Astrocyte of the cerebellum (primary cell): ENCODE results near the gene VPS35.
"Not testable (repeated sequence)": the region's sequence is repeated elsewhere in the genome, so short reads cannot be mapped to it uniquely, and the experiment has no call there.

Experiments
- DNase-seq: peaks from one replicate; pipeline ENCODE4 v3.0.0-alpha.2; 2011; ENCODE audit warnings: low read depth
- H3K4me3 ChIP-seq: 2 replicates; pipeline ENCODE4 v1.5.1; 2011; ENCODE audit warnings: mild to moderate bottlenecking, low read depth, low read length, moderate library complexity
- CTCF ChIP-seq: IDR thresholded peaks from 2 replicates; pipeline ENCODE4 v1.5.1; 2012; ENCODE audit warnings: low read length, low read depth, moderate library complexity, mild to moderate bottlenecking; ENCODE audit errors: missing control alignments
- in situ Hi-C: cut with HindIII; loops from 2 replicates; pipeline ENCODE4 v1.10.0; 2017; ENCODE audit warnings: low sequenced_read_pairs

Gene VPS35

DNA sequence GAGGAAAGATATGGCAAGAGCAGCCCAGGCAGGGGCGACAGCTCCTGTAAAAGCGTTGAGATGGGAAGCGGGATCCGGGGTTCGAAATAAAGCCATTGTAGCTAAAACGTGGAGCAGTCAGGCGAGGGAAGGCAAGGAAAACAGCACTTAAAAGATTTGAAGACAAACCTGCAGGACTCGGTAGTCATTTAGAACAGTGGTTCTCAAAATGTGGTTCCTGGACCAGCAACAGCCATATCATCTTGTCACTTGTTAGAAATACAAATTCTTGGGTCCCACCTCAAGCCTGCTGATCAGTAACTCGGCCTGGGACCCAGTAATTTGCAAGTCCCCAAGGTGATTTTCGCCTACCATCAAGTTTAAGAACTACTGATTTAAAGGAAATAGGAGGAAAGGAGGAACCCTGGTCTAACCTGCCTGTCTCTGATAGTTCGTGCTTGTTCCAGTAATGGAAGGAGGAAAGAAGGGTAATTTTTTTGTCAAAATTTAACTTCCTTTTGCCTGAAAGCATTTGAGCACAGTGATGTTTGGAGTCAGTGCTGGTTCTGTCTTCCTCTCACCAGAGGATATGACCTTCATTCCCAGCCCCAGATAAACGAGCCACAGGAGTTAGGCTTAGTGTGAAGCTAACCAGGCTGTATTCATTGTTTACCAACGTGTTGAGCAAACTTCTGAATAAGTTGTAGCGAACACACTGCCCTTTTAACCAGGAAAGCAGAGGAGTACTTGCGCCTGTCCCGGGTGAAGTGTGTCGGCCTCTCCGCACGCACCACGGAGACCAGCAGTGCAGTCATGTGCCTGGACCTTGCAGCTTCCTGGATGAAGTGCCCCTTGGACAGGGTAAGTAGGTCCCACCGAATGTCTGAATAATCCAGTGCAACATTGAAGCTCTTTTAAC lies 1.6 kb upstream of the VPS35 start:
- peak overlapping the region; percentile 79 for H3K4me3 ChIP-seq

DNA sequence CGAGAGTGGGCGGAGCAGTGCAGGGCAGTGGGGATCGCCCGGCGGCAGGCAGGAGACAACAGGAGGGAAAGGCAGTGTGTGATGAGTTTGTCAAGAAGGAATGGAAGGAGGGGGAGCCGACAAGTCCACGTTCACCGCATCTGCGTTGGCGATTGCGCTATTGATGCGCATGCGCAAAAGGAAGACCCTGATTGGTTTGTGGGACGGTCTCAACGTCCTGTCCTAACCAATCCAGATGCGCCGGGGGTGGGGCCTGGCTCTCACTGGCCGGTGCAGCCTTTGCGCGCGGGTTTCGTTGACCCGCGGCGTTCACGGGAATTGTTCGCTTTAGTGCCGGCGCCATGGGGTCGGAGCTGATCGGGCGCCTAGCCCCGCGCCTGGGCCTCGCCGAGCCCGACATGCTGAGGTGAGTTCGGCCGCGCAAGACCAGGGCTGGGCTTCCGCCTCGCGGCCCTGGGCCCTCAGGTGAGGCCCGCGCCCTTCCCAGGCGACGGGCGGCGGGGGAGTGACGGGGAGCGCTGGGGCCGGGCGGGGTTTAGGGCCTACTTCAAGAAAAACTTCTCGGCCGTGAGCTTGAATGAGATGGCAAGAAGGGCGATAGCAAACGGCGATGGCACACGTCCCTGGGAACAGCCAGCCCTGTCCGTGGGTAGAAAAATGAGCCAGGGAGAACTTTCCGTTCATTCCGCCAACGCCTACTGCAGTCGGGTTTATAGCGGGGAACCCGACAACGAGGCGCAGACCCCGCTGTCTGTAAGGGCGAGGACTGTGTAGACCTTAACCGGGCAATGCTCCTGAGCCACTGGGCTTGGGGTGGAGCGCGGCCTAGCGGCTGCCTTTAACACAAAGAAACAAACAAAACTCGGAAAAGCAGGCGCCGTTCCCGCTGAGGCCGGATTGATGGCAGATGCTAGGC lies 645 bp upstream of the VPS35 start, which contains the start of gene ORC6:
ORC6 (plus strand) TSS at position 295 of the 916 bp plus-strand sequence; CDS start at position 342, 47 bp downstream.
- TF ChIP-seq CTCF, result peak; percentile 60
- DNase-seq, result peak; percentile 90
- in situ Hi-C loops, result no loop called here
- peak within 1 kb of the TSS; percentile 79 for H3K4me3 ChIP-seq

More for the DNA sequence above, 1.6 kb upstream of the VPS35 start:
- DNase-seq, result no peak
- no peak for TF ChIP-seq CTCF
- in situ Hi-C loops, result no loop called here

DNA sequence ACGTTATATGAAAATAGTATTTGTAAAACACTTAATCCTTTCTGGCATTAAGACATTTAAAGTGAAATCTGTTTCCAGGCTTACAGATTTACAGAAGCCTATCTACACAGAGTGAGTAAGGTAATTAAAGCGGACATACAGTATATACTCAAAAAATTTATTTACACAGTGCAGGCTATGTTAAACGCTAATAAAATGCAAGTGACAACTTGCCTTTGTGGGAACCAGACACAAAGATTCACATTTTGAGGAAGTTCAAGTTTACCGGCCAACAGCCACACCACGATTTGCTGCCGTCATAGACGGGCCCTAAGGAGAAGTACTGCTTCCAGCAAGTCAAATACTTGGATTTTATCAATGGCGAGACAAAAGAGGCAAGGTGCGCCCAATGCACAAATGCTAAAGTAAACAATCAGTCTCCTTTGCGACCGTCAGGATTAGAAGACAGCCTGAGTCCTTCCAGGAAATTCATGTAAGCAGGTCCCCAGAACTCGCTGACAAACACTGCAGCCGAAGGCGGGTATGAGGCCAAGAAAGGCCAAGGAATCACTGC lies 801 bp downstream of the VPS35 start:
- no peak for DNase-seq
- in situ Hi-C loops, result no loop called here
- H3K4me3 ChIP-seq, result peak overlapping the region; percentile 79
- peak; percentile 5 for TF ChIP-seq CTCF

DNA sequence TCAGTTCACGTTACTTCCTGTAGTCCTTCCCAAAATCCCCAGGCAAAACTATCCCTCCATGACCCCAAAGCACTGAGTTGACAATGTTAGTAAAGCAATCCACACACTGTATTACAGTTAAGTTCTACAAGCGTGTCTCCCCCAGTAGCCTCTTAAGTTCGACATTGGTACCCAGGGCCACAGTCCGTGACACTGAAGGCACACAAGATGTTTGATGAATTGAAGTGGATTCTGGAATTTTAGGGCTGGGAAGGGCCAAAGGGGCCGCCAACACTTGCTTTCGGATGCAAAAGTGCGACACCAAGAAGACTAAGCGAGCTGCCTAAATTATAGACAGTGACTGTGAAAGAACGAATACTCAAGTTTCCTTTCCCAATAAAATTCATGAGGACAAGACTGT lies 1.5 kb downstream of the VPS35 start:
- TF ChIP-seq CTCF, result no peak
- H3K4me3 ChIP-seq, result peak overlapping the region; percentile 79
- in situ Hi-C loops, result no loop called here
- DNase-seq, result no peak

GRCh38 chr16:46686815-46687473 lies 2.0 kb downstream of the VPS35 start:
- no peak for TF ChIP-seq CTCF
- no peak for DNase-seq
- in situ Hi-C loops, result no loop called here
- H3K4me3 ChIP-seq, result no peak overlapping the region

GRCh38 chr16:46681867-46682266 lies 7.1 kb downstream of the VPS35 start:
- DNase-seq, H3K4me3 ChIP-seq, in situ Hi-C loops: not testable (repeated sequence)

- in situ Hi-C loops, result loop anchor here (5.0 kb wide), 1 partner anchor 36 kb away; no protein-coding TSS in a partner anchor
- not testable (repeated sequence) for H3K4me3 ChIP-seq
Measured at GRCh38 chr16:46677943-46678342, 11.0 kb downstream of the VPS35 start.

More at GRCh38 chr16:46677943-46678342, 11.0 kb downstream of the VPS35 start:
- not testable (repeated sequence) for DNase-seq
